Activated T-cell treated with anti-CD3 and anti-CD28 coated beads, Interleukin-2, amount 50 U/mL, for 4 hours (primary cell): Measurements from ENCODE around the gene PRPF39. TPM values are rescaled to one million over a fixed set of nuclear protein-coding genes. Genes with fewer than 3 reads are reported as not detected.

Experiments used
- ATAC-seq, 2 donors: fragments of 200-7000 bp; cut with Tn5 transposase; one replicate each; pipeline ENCODE4 v1.10.0; 2021
- DNase-seq: peaks from one replicate; pipeline ENCODE4 v3.0.0-alpha.2; 2020
- H3K27me3 Mint-ChIP-seq: one replicate; pipeline ENCODE4 v1.8.0; 2021; ENCODE audit warnings: low read depth, mixed read lengths
- H3K36me3 Mint-ChIP-seq: one replicate; pipeline ENCODE4 v1.8.0; 2022; ENCODE audit warnings: mixed read lengths; ENCODE audit not compliant: insufficient read depth
- H3K4me1 Mint-ChIP-seq: one replicate; pipeline ENCODE4 v1.8.0; 2021; ENCODE audit warnings: low read depth, mixed read lengths
- H3K4me3 Mint-ChIP-seq: one replicate; pipeline ENCODE4 v1.8.0; 2021; ENCODE audit warnings: mild to moderate bottlenecking, moderate library complexity, mixed read lengths
- H3K9me3 Mint-ChIP-seq: one replicate; pipeline ENCODE4 v1.8.0; 2021; ENCODE audit warnings: mixed read lengths
- total RNA-seq, 3 donors: library from RNA; stranded (reverse); gene quantifications; one replicate each; pipeline ENCODE4 v1.2.1, GENCODE V29; 2021

Gene PRPF39
- total RNA-seq: 10 to 100 TPM; 32.7 to 44.7 (median 36.4) TPM

DNA sequence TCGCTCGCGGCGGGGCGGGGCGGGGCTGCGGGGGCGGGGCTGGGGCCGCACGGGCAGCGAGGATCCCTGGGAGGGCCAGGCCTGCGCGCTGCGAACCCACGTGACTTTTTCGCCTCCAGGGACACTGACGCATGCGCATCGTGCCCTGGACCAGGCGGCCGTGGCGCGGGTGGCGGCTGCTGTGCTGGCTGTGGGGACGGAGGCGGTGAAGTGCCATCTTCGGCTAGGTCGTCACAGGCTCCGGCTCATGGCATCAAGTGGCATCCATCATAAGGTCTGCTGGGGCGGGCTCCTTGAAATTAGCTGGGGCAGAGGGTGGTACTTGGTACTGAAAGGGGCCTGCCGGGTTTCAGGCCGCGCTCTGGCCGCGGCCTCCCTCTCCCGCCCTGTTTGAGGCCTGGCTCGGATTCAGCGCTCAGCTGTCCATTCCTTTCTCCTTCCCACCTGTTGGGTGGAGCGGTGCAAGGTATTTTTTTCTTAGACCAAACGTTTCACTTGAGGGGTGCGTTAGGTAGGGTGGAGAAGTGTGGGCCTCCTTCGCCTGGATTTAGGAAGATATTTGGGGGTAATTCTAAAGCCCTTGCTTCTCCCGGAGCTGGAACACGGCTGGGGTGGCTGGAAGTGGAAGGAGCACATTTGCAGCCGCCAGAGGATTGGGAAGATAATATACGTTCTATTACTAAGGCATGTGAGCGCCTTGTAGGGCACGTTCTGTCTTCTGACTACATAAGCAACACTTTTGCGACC is at the start of gene PRPF39:
PRPF39 (plus strand) TSS at position 141 of the 747 bp plus-strand sequence. CDS start 11,124 bp downstream, outside the sequence.
- H3K27me3 Mint-ChIP-seq: no peaks in the 10 kb centered on the region
- ATAC-seq (peak; percentile 98 to 99), DNase-seq (peak; percentile 94)
- peaks cover 13% of the 10 kb centered on the region for H3K36me3 Mint-ChIP-seq
- H3K4me3 Mint-ChIP-seq: peak within 1 kb of the TSS; percentile 98
- H3K4me1 Mint-ChIP-seq: peaks cover 48% of the 10 kb centered on the region
- H3K9me3 Mint-ChIP-seq: no peaks in the 10 kb centered on the region

DNA sequence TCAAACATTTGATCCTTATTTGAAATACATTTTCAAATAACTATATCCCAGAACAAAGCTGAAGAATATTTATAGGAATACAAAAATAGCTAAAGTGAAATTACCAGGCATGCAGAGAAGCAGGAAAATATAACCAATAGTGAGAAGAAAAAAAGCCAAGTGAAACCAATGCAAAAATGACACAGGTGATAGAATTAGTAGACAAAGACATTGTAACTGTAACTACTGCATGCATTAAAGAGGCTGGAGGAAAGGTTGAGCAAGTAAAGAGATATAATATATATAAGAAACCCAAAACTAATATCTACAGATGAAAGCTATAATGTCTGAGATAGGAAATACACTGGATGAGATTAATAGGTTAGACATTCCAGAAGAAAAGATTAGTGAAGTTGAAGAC is 49.2 kb upstream of the PRPF39 start:
- Mint-ChIP-seq H3K36me3 (peaks cover 27% of the 10 kb centered on the region), H3K9me3 (no peaks in the 10 kb centered on the region), H3K4me3 (no peak overlapping the region), H3K27me3 (no peaks in the 10 kb centered on the region), H3K4me1 (no peaks in the 10 kb centered on the region)
- no peak for DNase-seq
- ATAC-seq: no peak

- no peak for ATAC-seq
- Mint-ChIP-seq H3K4me1 (no peaks in the 10 kb centered on the region), H3K36me3 (peaks cover 24% of the 10 kb centered on the region), H3K27me3 (no peaks in the 10 kb centered on the region), H3K4me3 (no peak overlapping the region), H3K9me3 (no peaks in the 10 kb centered on the region)
- DNase-seq: no peak
These were observed 45.7 kb upstream of the PRPF39 start for GRCh38 chr14:45038256-45038655.

DNA sequence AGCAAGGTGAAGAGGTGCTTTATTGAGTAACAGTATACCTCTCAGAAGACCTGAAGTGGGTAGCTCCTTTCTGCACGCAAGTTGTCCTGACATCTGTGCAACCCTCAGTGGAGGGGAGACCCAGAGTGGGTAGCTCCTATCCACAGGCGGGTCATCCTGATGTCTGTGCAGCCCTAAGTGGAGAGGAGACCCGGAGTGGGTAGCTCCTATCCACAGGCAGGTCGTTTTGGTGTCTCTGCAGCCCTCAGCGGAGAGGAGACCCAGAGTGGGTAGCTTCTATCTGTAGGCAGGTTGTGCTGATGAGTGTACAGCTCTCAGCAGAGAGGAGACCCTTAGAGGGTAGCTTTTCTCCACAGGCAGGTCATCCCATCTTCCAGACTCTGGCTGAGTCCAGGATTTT is 45.1 kb upstream of the PRPF39 start:
- peaks cover 23% of the 10 kb centered on the region for H3K36me3 Mint-ChIP-seq
- no peaks in the 10 kb centered on the region for H3K9me3 Mint-ChIP-seq
- DNase-seq (no peak), ATAC-seq (no peak)
- no peaks in the 10 kb centered on the region for H3K27me3 Mint-ChIP-seq
- no peak overlapping the region for H3K4me3 Mint-ChIP-seq
- H3K4me1 Mint-ChIP-seq: no peaks in the 10 kb centered on the region

DNA sequence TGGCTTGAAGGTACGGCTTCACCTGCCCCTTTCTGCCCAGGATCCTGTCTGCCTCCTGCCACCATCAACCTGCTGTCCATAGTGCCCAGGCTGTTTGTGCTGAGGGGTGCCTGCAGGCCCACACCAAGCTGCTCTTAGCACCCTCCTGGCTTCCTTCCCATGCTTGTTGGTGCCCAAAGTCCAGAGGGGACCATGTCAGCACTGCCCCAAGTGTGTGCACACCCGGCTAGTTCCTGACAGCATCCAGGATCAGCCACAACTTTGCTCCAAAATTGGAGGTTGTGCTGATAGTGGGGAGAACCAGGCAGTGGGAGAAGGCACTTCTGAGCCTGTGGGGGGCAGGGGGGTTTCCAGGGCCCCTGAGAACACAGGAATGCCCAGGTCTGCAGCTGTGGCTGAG is 44.5 kb upstream of the PRPF39 start:
- no peaks in the 10 kb centered on the region for H3K9me3 Mint-ChIP-seq
- H3K4me3 Mint-ChIP-seq: no peak overlapping the region
- peaks cover 23% of the 10 kb centered on the region for H3K36me3 Mint-ChIP-seq
- no peak for ATAC-seq
- DNase-seq: no peak
- H3K27me3 Mint-ChIP-seq: no peaks in the 10 kb centered on the region
- H3K4me1 Mint-ChIP-seq: no peaks in the 10 kb centered on the region

DNA sequence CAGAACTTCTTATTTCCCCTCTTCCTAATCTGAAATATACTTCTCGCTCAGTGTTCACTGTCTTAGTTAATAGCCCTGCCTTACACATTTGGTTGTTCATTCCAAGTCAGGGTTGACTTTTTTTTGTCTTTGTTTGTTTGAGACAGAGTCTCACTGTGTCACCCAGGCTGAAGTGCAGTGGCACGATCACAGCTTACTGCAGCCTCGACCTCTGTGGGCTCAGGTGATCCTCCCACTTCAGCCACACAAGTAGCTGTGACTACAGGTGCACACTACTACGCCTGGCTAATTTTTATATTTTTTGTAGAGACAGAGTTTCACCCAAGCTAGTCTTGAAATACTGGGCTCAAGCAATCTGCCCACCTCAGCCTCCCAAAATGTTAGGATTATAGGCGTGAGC is 42.3 kb upstream of the PRPF39 start:
- ATAC-seq (no peak), DNase-seq (no peak)
- Mint-ChIP-seq H3K4me3 (no peak overlapping the region), H3K27me3 (no peaks in the 10 kb centered on the region), H3K4me1 (no peaks in the 10 kb centered on the region), H3K36me3 (peaks cover 21% of the 10 kb centered on the region), H3K9me3 (no peaks in the 10 kb centered on the region)

- Mint-ChIP-seq H3K36me3 (peaks cover 15% of the 10 kb centered on the region), H3K27me3 (no peaks in the 10 kb centered on the region), H3K9me3 (no peaks in the 10 kb centered on the region), H3K4me3 (no peak overlapping the region), H3K4me1 (no peaks in the 10 kb centered on the region)
- no peak for DNase-seq
- no peak for ATAC-seq
These were observed 39.3 kb upstream of the PRPF39 start for GRCh38 chr14:45044638-45045037.

DNA sequence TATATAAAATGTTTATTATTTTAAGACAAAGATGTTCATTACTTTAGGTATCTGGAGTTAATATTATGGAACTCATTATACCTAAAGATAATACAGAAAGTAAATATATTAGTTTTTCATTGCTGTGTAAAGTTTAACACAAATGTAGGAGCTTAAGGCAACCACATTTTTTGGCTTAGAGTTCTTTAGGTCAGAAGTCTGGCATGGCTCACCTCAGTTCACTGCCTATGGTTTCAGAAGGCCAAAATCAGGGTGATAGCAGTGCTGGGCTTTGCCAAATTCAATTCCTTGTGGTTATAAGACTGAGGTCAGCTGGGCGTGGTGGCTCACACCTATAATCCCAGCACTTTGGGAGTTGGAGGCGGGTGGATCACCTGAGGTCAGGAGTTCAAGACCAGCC is 35.5 kb upstream of the PRPF39 start:
- no peak for ATAC-seq
- Mint-ChIP-seq H3K4me1 (no peaks in the 10 kb centered on the region), H3K9me3 (no peaks in the 10 kb centered on the region), H3K36me3 (peaks cover 13% of the 10 kb centered on the region), H3K4me3 (no peak overlapping the region), H3K27me3 (no peaks in the 10 kb centered on the region)
- no peak for DNase-seq

DNA sequence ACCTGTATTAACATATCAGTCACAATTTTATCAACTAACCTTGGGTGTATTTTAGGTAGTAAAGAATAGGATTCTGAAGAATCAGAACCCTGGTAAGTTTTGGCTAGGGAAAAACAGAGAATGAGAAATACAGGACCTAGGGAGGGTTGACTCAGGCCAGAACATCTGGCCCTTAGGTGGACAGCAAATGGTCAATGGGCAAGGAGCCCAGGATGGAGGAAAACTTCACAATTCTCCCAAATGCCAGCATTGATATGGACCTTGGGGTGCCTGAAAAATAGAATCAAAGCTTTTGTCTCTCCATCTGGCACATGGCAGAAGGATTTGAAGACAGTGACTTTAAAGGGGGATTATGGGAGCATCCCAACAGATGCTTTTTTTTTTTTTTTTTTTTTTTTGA is 32.7 kb upstream of the PRPF39 start:
- DNase-seq (no peak), ATAC-seq (no peak)
- peaks cover 20% of the 10 kb centered on the region for H3K36me3 Mint-ChIP-seq
- no peaks in the 10 kb centered on the region for H3K4me1 Mint-ChIP-seq
- H3K4me3 Mint-ChIP-seq: no peak overlapping the region
- no peaks in the 10 kb centered on the region for H3K27me3 Mint-ChIP-seq
- no peaks in the 10 kb centered on the region for H3K9me3 Mint-ChIP-seq

DNA sequence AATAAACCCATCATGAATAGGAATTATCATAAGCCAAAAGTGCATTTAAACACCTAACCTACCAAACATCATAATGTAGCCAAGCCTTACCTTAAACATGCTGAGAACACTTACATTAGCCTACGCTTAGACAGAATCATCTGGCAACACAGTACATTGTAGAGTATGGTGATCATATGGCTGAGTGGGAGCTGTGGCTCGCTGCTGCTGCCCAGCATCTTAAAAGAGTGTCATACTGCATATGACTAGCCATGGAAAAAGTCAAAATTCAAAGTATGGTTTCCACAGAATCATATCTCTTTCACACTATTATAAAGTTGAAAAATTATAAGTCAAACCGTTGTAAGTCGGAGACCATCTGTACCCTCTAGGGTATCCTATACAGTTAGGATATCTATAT is 32.0 kb upstream of the PRPF39 start:
- DNase-seq (no peak), ATAC-seq (no peak)
- H3K9me3 Mint-ChIP-seq: peaks cover 4% of the 10 kb centered on the region
- no peaks in the 10 kb centered on the region for H3K27me3 Mint-ChIP-seq
- no peak overlapping the region for H3K4me3 Mint-ChIP-seq
- peaks cover 19% of the 10 kb centered on the region for H3K36me3 Mint-ChIP-seq
- H3K4me1 Mint-ChIP-seq: no peaks in the 10 kb centered on the region

- Mint-ChIP-seq H3K9me3 (peaks cover 4% of the 10 kb centered on the region), H3K4me1 (no peaks in the 10 kb centered on the region), H3K27me3 (no peaks in the 10 kb centered on the region), H3K36me3 (peaks cover 38% of the 10 kb centered on the region), H3K4me3 (no peak overlapping the region)
- ATAC-seq: no peak
- no peak for DNase-seq
These were observed 26.6 kb upstream of the PRPF39 start for GRCh38 chr14:45057349-45057748.

DNA sequence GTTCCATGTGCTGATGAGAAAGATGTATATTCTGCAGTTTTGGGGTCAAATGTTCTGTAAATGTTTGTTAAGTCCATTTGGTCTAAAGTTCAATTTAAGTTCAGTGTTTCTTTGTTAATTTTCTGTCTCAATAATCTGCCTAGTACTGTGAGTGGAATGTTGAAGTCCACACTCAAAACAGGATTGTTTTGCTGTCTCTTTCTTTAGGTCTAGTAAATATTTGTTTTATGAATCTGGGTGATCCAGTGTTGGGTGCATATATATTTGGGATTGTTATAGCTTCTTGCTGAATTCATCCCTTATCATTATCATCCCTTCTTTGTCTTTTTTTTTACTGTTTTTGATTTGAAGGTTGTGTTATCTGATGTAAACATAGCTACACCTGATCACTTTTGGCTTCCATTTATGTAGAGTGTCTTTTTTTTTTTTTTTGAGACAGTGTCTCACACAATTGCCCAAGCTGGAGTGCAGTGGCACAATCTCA is 26.0 kb upstream of the PRPF39 start:
- Mint-ChIP-seq H3K9me3 (peaks cover 4% of the 10 kb centered on the region), H3K4me3 (no peak overlapping the region), H3K27me3 (no peaks in the 10 kb centered on the region), H3K36me3 (peaks cover 39% of the 10 kb centered on the region), H3K4me1 (no peaks in the 10 kb centered on the region)
- no peak for DNase-seq
- no peak for ATAC-seq

DNA sequence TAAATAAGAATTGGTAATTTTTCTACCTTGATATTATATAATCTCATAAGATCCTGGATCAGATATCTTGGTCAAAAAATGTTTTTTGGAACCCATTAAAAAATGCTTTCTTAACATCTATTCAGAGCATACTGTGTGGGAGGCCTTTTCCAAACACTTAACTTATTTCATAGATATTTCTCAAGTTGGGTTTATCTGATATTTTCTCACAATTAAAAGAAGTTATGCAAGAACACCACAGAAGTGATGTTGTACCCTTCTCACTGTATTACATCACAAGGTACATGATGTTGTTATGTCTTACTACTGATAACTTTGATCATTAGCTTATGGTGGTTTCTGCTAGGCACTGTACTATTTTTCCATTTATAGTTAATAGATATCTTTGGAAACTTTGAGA is 23.4 kb upstream of the PRPF39 start:
- no peak for DNase-seq
- no peaks in the 10 kb centered on the region for H3K4me1 Mint-ChIP-seq
- no peaks in the 10 kb centered on the region for H3K27me3 Mint-ChIP-seq
- no peak overlapping the region for H3K4me3 Mint-ChIP-seq
- ATAC-seq: no peak
- H3K9me3 Mint-ChIP-seq: peaks cover 4% of the 10 kb centered on the region
- peaks cover 34% of the 10 kb centered on the region for H3K36me3 Mint-ChIP-seq

DNA sequence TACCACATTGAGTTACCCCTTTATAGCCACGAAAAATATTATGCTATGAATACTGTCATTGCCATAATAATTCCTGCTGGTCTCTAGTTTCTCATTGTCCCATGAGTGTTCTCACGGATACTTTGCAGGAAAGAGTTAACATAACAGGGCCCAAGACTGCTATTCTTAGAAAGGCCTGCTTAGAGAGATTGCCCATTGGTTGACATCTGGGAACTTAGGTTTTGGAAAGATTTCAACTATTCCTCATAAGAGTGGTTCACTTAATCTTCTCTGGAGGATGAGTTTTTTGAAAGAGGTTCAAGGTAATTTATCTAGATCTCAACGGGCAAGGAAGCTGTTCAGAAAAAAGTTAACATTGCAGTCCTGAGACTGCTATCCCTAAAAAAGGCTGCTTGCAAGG is 18.4 kb upstream of the PRPF39 start:
- Mint-ChIP-seq H3K27me3 (no peaks in the 10 kb centered on the region), H3K4me1 (no peaks in the 10 kb centered on the region), H3K36me3 (peaks cover 8% of the 10 kb centered on the region), H3K9me3 (no peaks in the 10 kb centered on the region), H3K4me3 (no peak overlapping the region)
- DNase-seq (no peak), ATAC-seq (no peak)

DNA sequence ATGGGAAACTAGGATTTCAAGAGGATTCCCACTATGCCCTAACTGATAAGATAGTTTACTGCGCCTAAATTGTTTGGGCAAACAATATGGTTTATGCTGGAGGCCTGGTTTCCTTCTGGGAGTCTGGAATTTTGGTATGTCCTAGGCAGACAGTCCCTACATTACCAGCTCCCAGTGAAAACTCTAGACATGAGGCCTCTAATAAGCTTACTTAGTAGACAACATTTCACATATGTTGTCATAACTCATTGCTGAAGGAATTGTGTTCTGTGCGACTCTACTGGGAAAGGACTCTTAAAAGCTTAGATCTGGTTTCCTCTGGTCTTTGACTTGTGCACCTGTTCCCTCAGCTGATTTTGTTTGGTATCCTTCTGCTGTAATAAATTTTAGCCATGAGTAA is 18.0 kb upstream of the PRPF39 start:
- no peak for DNase-seq
- H3K4me3 Mint-ChIP-seq: no peak overlapping the region
- ATAC-seq: no peak
- H3K36me3 Mint-ChIP-seq: peaks cover 7% of the 10 kb centered on the region
- H3K4me1 Mint-ChIP-seq: no peaks in the 10 kb centered on the region
- no peaks in the 10 kb centered on the region for H3K9me3 Mint-ChIP-seq
- no peaks in the 10 kb centered on the region for H3K27me3 Mint-ChIP-seq
